WTC11 (cell line): ENCODE measurements around the gene SARDH. TPM values are rescaled to one million over a fixed set of nuclear protein-coding genes. Genes with fewer than 3 reads are reported as not detected.

ENCODE experiments used
- ATAC-seq: fragments of 200-7000 bp; cut with Tn5 transposase; 2 replicates; pipeline ENCODE4 v1.10.0; 2021; ENCODE audit warnings: mild to moderate bottlenecking, moderate library complexity
- CTCF ChIA-PET: fragments of 300-600 bp; sonication (Branson Sonifier 250); formaldehyde crosslinking; loops from one replicate; lab custom pipeline; 2021; ENCODE audit warnings: antibody characterized with exemption; lab: Charles Lee
- POLR2A ChIA-PET: fragments of 350-600 bp; sonication (Branson Sonifier 250); formaldehyde crosslinking; loops from one replicate; lab custom pipeline; 2021; ENCODE audit warnings: antibody characterized with exemption; lab: Charles Lee
- DNase-seq: peaks from one replicate; pipeline ENCODE4 v3.0.0; 2021; ENCODE audit warnings: low spot score
- H3K27ac Mint-ChIP-seq: 2 replicates; pipeline ENCODE4 v1.8.0; 2021; ENCODE audit warnings: mixed read lengths
- H3K27me3 Mint-ChIP-seq: 2 replicates; pipeline ENCODE4 v1.8.0; 2021; ENCODE audit warnings: low read depth, mild to moderate bottlenecking, moderate library complexity, mixed read lengths
- H3K36me3 Mint-ChIP-seq: 2 replicates; pipeline ENCODE4 v1.8.0; 2021; ENCODE audit warnings: mixed read lengths
- H3K4me1 Mint-ChIP-seq: 2 replicates; pipeline ENCODE4 v1.8.0; 2022; ENCODE audit warnings: mixed read lengths
- H3K4me3 Mint-ChIP-seq: 2 replicates; pipeline ENCODE4 v1.8.0; 2021; ENCODE audit warnings: mild to moderate bottlenecking, moderate library complexity, mixed read lengths
- H3K9me3 Mint-ChIP-seq: 2 replicates; pipeline ENCODE4 v1.8.0; 2021; ENCODE audit warnings: mixed read lengths
- ATF1 ChIP-seq: sonication (generic); formaldehyde crosslinking; IDR thresholded peaks from 2 replicates; pipeline ENCODE4 v1.8.1; 2023; ENCODE audit warnings: mild to moderate bottlenecking, moderate library complexity, missing genetic modification reagents
- GTF2I ChIP-seq: fragments of 250-450 bp; sonication (Bioruptor Pico); conservative IDR thresholded peaks from 2 replicates; pipeline ENCODE4 v1.4.0; 2021; ENCODE audit warnings: mild to moderate bottlenecking
- NFYB ChIP-seq: sonication (generic); formaldehyde crosslinking; conservative IDR thresholded peaks from 2 replicates; pipeline ENCODE4 v1.8.0; 2022; ENCODE audit warnings: low read depth, missing genetic modification reagents
- NR3C1 ChIP-seq: sonication (generic); formaldehyde crosslinking; conservative IDR thresholded peaks from 2 replicates; pipeline ENCODE4 v1.8.1; 2023; ENCODE audit warnings: low read depth, mild to moderate bottlenecking, missing genetic modification reagents
- RORB ChIP-seq: fragments of 250-450 bp; sonication (Bioruptor Pico); IDR thresholded peaks from 2 replicates; pipeline ENCODE4 v1.9.0; 2021; ENCODE audit warnings: mild to moderate bottlenecking
- SMAD3 ChIP-seq: sonication (generic); formaldehyde crosslinking; IDR thresholded peaks from 2 replicates; pipeline ENCODE4 v1.8.0; 2022; ENCODE audit warnings: missing genetic modification reagents, mild to moderate bottlenecking, borderline replicate concordance
- SMAD4 ChIP-seq: sonication (generic); formaldehyde crosslinking; IDR thresholded peaks from 2 replicates; pipeline ENCODE4 v1.8.0; 2022; ENCODE audit warnings: mild to moderate bottlenecking, missing genetic modification reagents
- SOX15 ChIP-seq: fragments of 250-450 bp; sonication (Bioruptor Pico); IDR thresholded peaks from 2 replicates; pipeline ENCODE4 v1.9.0; 2021; ENCODE audit warnings: mild to moderate bottlenecking
- ZBTB21 ChIP-seq: sonication (generic); formaldehyde crosslinking; IDR thresholded peaks from 2 replicates; pipeline ENCODE4 v1.8.1; 2023; ENCODE audit warnings: mild to moderate bottlenecking, missing genetic modification reagents, borderline replicate concordance
- ZNF263 ChIP-seq: sonication (generic); formaldehyde crosslinking; IDR thresholded peaks from 2 replicates; pipeline ENCODE4 v1.8.1; 2022; ENCODE audit warnings: low read depth, mild to moderate bottlenecking, moderate library complexity, missing genetic modification reagents
- total RNA-seq: library from RNA; stranded (reverse); gene quantifications from 3 replicates; pipeline ENCODE4 v1.2.3, GENCODE V29; 2021
- TF ChIP-seq, protein P1 (sequence below): sonication (generic); formaldehyde crosslinking; IDR thresholded peaks from 2 replicates; pipeline ENCODE4 v1.8.1; 2023; ENCODE audit warnings: mild to moderate bottlenecking, missing genetic modification reagents, moderate library complexity
- TF ChIP-seq, protein P2 (sequence below): sonication (generic); formaldehyde crosslinking; IDR thresholded peaks from 2 replicates; pipeline ENCODE4 v1.8.0; 2023; ENCODE audit warnings: missing genetic modification reagents, mild to moderate bottlenecking, borderline replicate concordance
- TF ChIP-seq, protein P3 (sequence below): sonication (generic); formaldehyde crosslinking; IDR thresholded peaks from 2 replicates; pipeline ENCODE4 v1.8.0; 2022; ENCODE audit warnings: mild to moderate bottlenecking, missing genetic modification reagents
- TF ChIP-seq, protein P4 (sequence below): sonication (generic); formaldehyde crosslinking; IDR thresholded peaks from 2 replicates; pipeline ENCODE4 v1.8.1; 2022; ENCODE audit warnings: mild to moderate bottlenecking, moderate library complexity, missing genetic modification reagents
- TF ChIP-seq, protein P5 (sequence below): fragments of 250-450 bp; sonication (Bioruptor Pico); IDR thresholded peaks from 2 replicates; pipeline ENCODE4 v1.9.0; 2021; ENCODE audit warnings: moderate library complexity, mild to moderate bottlenecking, inconsistent platforms, borderline replicate concordance
- TF ChIP-seq, protein P6 (sequence below): fragments of 250-450 bp; sonication (Bioruptor Pico); IDR thresholded peaks from 2 replicates; pipeline ENCODE4 v2.1.2; 2022; ENCODE audit warnings: mild to moderate bottlenecking, moderate library complexity
- TF ChIP-seq, protein P7 (sequence below): sonication (generic); formaldehyde crosslinking; IDR thresholded peaks from 2 replicates; pipeline ENCODE4 v1.8.0; 2022; ENCODE audit warnings: mild to moderate bottlenecking, missing genetic modification reagents

Gene SARDH
- total RNA-seq, 1 experiment from 2014 or later = 8.5 TPM

DNA sequence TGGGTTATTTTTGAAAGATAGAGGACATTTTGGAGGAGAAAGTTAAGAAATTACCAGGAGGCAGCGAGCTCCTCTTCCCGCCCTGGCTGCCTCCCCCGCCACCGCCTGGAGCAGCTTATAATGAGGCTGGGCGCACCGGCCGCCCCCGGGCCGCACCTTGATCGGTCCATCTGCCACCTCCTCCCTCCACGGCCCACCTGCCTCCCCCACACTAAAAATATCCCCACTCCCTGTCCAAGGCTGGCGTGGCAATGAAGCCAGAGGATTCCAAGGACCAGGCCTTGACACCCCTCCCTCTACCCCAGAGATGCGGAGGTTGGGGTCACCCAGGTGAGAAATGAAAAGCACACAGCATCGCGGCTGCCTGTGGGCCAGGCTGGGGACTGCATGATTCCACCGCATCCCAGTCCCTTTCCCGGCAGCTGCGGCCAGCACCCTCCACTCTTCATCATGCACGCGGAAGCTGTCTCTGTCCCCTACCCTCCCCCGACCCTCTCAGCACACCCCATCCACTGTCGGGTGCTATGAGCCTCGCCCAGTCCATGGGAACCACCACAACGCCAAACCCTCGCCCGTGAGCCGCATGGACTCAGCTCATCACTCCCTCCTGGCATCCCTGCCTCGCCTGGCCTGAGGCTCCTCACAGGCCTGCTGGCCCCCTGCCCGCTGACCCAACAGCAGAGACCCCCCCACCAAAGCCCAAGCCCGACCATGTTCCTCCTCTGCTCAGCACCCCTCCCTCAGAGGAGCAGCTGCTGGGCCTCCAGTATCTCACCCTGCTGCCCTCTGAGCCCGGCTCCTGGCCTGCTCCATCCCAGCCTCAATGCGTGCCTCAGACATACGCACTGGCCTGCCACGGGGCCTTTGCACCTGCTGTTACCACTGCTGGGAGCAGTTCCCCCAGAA lies 50.0 kb downstream of the SARDH start:
- CTCF ChIA-PET = interaction anchor here (1.1 kb wide), 1 partner anchor 25 kb away, joined by 3 read pairs; no protein-coding TSS in a partner anchor
- POLR2A ChIA-PET = no interaction called here
- Mint-ChIP-seq H3K36me3 (no peaks in the 10 kb centered on the region), H3K4me3 (no peak overlapping the region), H3K4me1 (peaks cover 2% of the 10 kb centered on the region; the same call in 1 of the 2 replicates), H3K27me3 (no peaks in the 10 kb centered on the region), H3K27ac (no peak overlapping the region), H3K9me3 (no peaks in the 10 kb centered on the region)
- ATAC-seq (no peak), DNase-seq (no peak)
- TF ChIP-seq, protein P1, sequence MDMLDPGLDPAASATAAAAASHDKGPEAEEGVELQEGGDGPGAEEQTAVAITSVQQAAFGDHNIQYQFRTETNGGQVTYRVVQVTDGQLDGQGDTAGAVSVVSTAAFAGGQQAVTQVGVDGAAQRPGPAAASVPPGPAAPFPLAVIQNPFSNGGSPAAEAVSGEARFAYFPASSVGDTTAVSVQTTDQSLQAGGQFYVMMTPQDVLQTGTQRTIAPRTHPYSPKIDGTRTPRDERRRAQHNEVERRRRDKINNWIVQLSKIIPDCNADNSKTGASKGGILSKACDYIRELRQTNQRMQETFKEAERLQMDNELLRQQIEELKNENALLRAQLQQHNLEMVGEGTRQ (CRISPR knock-in tag) = no peak
- TF ChIP-seq GTF2I (CRISPR knock-in tag) = 0 out of 2 replicates have a peak, but pooled peaks have one; percentile 36
- TF ChIP-seq, protein P2, sequence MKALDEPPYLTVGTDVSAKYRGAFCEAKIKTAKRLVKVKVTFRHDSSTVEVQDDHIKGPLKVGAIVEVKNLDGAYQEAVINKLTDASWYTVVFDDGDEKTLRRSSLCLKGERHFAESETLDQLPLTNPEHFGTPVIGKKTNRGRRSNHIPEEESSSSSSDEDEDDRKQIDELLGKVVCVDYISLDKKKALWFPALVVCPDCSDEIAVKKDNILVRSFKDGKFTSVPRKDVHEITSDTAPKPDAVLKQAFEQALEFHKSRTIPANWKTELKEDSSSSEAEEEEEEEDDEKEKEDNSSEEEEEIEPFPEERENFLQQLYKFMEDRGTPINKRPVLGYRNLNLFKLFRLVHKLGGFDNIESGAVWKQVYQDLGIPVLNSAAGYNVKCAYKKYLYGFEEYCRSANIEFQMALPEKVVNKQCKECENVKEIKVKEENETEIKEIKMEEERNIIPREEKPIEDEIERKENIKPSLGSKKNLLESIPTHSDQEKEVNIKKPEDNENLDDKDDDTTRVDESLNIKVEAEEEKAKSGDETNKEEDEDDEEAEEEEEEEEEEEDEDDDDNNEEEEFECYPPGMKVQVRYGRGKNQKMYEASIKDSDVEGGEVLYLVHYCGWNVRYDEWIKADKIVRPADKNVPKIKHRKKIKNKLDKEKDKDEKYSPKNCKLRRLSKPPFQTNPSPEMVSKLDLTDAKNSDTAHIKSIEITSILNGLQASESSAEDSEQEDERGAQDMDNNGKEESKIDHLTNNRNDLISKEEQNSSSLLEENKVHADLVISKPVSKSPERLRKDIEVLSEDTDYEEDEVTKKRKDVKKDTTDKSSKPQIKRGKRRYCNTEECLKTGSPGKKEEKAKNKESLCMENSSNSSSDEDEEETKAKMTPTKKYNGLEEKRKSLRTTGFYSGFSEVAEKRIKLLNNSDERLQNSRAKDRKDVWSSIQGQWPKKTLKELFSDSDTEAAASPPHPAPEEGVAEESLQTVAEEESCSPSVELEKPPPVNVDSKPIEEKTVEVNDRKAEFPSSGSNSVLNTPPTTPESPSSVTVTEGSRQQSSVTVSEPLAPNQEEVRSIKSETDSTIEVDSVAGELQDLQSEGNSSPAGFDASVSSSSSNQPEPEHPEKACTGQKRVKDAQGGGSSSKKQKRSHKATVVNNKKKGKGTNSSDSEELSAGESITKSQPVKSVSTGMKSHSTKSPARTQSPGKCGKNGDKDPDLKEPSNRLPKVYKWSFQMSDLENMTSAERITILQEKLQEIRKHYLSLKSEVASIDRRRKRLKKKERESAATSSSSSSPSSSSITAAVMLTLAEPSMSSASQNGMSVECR (CRISPR knock-in tag) = no peak
- TF ChIP-seq, protein P3, sequence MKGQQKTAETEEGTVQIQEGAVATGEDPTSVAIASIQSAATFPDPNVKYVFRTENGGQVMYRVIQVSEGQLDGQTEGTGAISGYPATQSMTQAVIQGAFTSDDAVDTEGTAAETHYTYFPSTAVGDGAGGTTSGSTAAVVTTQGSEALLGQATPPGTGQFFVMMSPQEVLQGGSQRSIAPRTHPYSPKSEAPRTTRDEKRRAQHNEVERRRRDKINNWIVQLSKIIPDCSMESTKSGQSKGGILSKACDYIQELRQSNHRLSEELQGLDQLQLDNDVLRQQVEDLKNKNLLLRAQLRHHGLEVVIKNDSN = no peak
- TF ChIP-seq, protein P4, sequence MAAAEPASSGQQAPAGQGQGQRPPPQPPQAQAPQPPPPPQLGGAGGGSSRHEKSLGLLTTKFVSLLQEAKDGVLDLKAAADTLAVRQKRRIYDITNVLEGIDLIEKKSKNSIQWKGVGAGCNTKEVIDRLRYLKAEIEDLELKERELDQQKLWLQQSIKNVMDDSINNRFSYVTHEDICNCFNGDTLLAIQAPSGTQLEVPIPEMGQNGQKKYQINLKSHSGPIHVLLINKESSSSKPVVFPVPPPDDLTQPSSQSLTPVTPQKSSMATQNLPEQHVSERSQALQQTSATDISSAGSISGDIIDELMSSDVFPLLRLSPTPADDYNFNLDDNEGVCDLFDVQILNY (CRISPR knock-in tag) = no peak
- TF ChIP-seq NFYB = no peak

DNA sequence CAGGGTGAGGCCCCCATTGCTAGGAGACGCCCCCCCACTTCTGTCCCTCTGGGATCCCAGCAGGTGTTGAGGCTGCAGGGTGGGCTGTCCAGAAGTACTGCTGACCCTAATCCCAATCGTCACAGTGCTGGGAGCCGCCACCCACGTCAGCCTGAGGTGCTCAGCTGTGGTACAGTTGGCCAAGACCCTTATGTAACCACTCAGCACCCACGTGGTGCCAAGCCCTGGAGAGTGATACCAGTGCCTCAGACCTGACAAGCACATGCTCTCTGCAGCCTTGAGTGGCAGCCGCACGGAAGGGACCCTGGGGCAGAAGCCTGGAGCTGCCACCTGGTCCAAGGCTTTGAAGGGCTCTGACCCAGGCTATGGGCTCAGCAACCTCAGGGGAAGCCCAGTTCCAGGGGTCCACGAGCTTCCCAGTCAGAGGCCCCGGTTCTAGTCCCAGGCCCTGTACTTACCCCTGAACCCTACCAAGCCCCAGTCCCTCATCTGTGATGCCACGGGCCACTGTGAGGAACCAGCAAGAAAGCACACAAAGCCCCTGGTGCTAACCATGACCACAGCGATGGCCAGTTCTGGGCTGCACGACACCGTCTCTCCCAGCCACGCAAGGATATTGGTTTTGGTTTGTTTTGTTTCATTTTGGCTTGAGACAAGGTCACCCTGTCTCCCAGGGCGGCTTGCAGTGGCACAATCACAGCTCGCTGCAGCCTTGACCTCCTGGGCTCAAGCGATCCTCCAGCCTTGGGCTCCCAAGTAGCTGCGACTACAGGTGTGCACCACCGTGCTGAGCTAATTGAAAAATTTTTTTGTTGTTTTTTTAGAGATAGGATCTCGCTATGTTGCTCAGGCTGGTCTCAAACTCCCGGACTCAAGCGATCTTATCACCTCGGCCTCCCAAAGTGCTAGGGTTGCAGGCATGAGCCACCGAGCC lies 51.2 kb downstream of the SARDH start:
- CTCF ChIA-PET = interaction anchor here (1.1 to 1.3 kb wide), 3 partner anchors 26 to 56 kb away, joined by 3 to 4 read pairs (median 3); no protein-coding TSS in a partner anchor
- Mint-ChIP-seq H3K27me3 (no peaks in the 10 kb centered on the region), H3K27ac (0 out of 2 replicates have a peak overlapping the region, but pooled peaks have one; percentile 7), H3K4me1 (peaks cover 2% of the 10 kb centered on the region; the same call in 1 of the 2 replicates), H3K4me3 (no peak overlapping the region)
- ATAC-seq (no peak), DNase-seq (no peak)
- POLR2A ChIA-PET = no interaction called here
- TF ChIP-seq SMAD4 (CRISPR knock-in tag) = no peak
- TF ChIP-seq RORB = no peak
- TF ChIP-seq, protein P1 (CRISPR knock-in tag) = no peak
- TF ChIP-seq, protein P5, sequence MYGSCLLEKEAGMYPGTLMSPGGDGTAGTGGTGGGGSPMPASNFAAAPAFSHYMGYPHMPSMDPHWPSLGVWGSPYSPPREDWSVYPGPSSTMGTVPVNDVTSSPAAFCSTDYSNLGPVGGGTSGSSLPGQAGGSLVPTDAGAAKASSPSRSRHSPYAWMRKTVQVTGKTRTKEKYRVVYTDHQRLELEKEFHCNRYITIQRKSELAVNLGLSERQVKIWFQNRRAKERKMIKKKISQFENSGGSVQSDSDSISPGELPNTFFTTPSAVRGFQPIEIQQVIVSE = no peak
- TF ChIP-seq, protein P6, sequence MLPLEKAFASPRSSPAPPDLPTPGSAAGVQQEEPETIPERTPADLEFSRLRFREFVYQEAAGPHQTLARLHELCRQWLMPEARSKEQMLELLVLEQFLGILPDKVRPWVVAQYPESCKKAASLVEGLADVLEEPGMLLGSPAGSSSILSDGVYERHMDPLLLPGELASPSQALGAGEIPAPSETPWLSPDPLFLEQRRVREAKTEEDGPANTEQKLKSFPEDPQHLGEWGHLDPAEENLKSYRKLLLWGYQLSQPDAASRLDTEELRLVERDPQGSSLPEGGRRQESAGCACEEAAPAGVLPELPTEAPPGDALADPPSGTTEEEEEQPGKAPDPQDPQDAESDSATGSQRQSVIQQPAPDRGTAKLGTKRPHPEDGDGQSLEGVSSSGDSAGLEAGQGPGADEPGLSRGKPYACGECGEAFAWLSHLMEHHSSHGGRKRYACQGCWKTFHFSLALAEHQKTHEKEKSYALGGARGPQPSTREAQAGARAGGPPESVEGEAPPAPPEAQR (CRISPR knock-in tag) = no peak
- no peak for TF ChIP-seq ZNF263
- no peak for TF ChIP-seq ZBTB21 (CRISPR knock-in tag)
- no peak for TF ChIP-seq NR3C1 (CRISPR knock-in tag)
- TF ChIP-seq ATF1 = no peak
- TF ChIP-seq SMAD3 = no peak
- TF ChIP-seq SOX15 (CRISPR knock-in tag) = no peak
- TF ChIP-seq, protein P7, sequence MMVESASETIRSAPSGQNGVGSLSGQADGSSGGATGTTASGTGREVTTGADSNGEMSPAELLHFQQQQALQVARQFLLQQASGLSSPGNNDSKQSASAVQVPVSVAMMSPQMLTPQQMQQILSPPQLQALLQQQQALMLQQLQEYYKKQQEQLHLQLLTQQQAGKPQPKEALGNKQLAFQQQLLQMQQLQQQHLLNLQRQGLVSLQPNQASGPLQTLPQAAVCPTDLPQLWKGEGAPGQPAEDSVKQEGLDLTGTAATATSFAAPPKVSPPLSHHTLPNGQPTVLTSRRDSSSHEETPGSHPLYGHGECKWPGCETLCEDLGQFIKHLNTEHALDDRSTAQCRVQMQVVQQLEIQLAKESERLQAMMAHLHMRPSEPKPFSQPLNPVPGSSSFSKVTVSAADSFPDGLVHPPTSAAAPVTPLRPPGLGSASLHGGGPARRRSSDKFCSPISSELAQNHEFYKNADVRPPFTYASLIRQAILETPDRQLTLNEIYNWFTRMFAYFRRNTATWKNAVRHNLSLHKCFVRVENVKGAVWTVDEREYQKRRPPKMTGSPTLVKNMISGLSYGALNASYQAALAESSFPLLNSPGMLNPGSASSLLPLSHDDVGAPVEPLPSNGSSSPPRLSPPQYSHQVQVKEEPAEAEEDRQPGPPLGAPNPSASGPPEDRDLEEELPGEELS (CRISPR knock-in tag) = no peak
- TF ChIP-seq, all 79 proteins: peak for 0
- H3K9me3 Mint-ChIP-seq = no peaks in the 10 kb centered on the region
- H3K36me3 Mint-ChIP-seq = no peaks in the 10 kb centered on the region
